ENCODE results near the gene HSPB6. TPM values are rescaled to one million over a fixed set of nuclear protein-coding genes. Genes with fewer than 3 reads are reported as not detected.

Gene HSPB6
- total RNA-seq, 2 donors from 2014 or later, result 0.33 to 0.90 TPM

GRCh38 chr19:35780717-35781116 lies 23.9 kb upstream of the HSPB6 start:
- Mint-ChIP-seq H3K4me1 (peaks cover 19% of the 10 kb centered on the region), H3K9me3 (no peaks in the 10 kb centered on the region), H3K27me3 (ENCODE audit: insufficient read depth) (peaks cover 29% of the 10 kb centered on the region), H3K4me3 (no peak overlapping the region), H3K36me3 (ENCODE audit: low read depth) (no peaks in the 10 kb centered on the region), H3K27ac (no peak overlapping the region)
- H3K4me3 ChIP-seq (ENCODE audit: low read length), result no peak overlapping the region
- H3K27ac ChIP-seq (ENCODE audit: low read depth, low read length), result no peak overlapping the region
- no peak for TF ChIP-seq CTCF (conservative IDR thresholded peaks at IDR 0.05)
- no peaks in the 10 kb centered on the region for H3K36me3 ChIP-seq (ENCODE audit: control insufficient read depth, insufficient read depth, low read length)
- H3K27me3 ChIP-seq (ENCODE audit: control insufficient read depth, insufficient read depth, low read length, poor library complexity, severe bottlenecking), result peaks cover 11% of the 10 kb centered on the region
- no peak for DNase-seq
- H3K9ac ChIP-seq (ENCODE audit: extremely low read depth, low read length, poor library complexity, severe bottlenecking), result no peak overlapping the region
- H3K9me3 ChIP-seq (ENCODE audit: control insufficient read depth, low read length), result no peaks in the 10 kb centered on the region
- 97 to 100% methylated on average over 4 to 20 of the region's 20 CpGs for WGBS, 2 experiments (ENCODE audit: insufficient coverage in 1 of 2, insufficient read length in 1 of 2)
- H3K4me1 ChIP-seq (ENCODE audit: control insufficient read depth, insufficient read depth, low read length), result peaks cover 3% of the 10 kb centered on the region

GRCh38 chr19:35780058-35780457 lies 23.2 kb upstream of the HSPB6 start:
- H3K36me3 Mint-ChIP-seq (ENCODE audit: low read depth), result no peaks in the 10 kb centered on the region
- H3K9me3 Mint-ChIP-seq, result no peaks in the 10 kb centered on the region
- Histone ChIP-seq H3K27me3 (ENCODE audit: control insufficient read depth, insufficient read depth, low read length, poor library complexity, severe bottlenecking) (peaks cover 11% of the 10 kb centered on the region), H3K9ac (ENCODE audit: extremely low read depth, low read length, poor library complexity, severe bottlenecking) (no peak overlapping the region), H3K9me3 (ENCODE audit: control insufficient read depth, low read length) (no peaks in the 10 kb centered on the region), H3K27ac (ENCODE audit: low read depth, low read length) (no peak overlapping the region), H3K4me1 (ENCODE audit: control insufficient read depth, insufficient read depth, low read length) (peaks cover 3% of the 10 kb centered on the region), H3K4me3 (ENCODE audit: low read length) (no peak overlapping the region), H3K36me3 (ENCODE audit: control insufficient read depth, insufficient read depth, low read length) (no peaks in the 10 kb centered on the region)
- H3K4me3 Mint-ChIP-seq, result no peak overlapping the region
- H3K27me3 Mint-ChIP-seq (ENCODE audit: insufficient read depth), result peaks cover 29% of the 10 kb centered on the region
- 94 to 96% methylated on average over 15 to 16 of the region's 16 CpGs for WGBS, 2 experiments (ENCODE audit: insufficient coverage in 1 of 2, insufficient read length in 1 of 2)
- peaks cover 16% of the 10 kb centered on the region for H3K4me1 Mint-ChIP-seq
- no peak for DNase-seq
- H3K27ac Mint-ChIP-seq, result no peak overlapping the region
- TF ChIP-seq CTCF (conservative IDR thresholded peaks at IDR 0.05), result no peak

DNA sequence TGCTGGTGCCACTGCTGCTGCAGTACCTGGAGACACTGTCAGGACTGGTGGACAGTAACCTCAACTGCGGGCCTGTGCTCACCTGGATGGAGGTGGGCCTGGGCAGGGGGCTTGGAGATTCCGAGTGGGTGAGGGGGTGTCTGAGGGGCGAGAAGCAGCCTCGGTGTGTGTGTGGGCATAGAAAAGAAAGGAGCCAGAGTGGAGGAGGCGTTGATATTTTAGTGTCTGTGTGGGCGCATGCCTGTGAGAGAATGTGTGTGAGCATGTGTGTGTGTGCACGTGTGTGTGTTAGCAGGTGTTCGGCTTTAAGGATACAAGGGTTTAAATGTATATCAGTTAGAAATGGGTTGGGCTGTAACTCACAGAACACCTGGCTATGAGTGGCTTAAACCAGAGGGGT lies 22.2 kb upstream of the HSPB6 start:
- H3K9me3 Mint-ChIP-seq, result no peaks in the 10 kb centered on the region
- no peaks in the 10 kb centered on the region for H3K36me3 Mint-ChIP-seq (ENCODE audit: low read depth)
- Histone ChIP-seq H3K9me3 (ENCODE audit: control insufficient read depth, low read length) (no peaks in the 10 kb centered on the region), H3K27me3 (ENCODE audit: control insufficient read depth, insufficient read depth, low read length, poor library complexity, severe bottlenecking) (peaks cover 11% of the 10 kb centered on the region), H3K4me3 (ENCODE audit: low read length) (no peak overlapping the region), H3K4me1 (ENCODE audit: control insufficient read depth, insufficient read depth, low read length) (peaks cover 3% of the 10 kb centered on the region), H3K36me3 (ENCODE audit: control insufficient read depth, insufficient read depth, low read length) (no peaks in the 10 kb centered on the region), H3K9ac (ENCODE audit: extremely low read depth, low read length, poor library complexity, severe bottlenecking) (no peak overlapping the region), H3K27ac (ENCODE audit: low read depth, low read length) (no peak overlapping the region)
- no peak for DNase-seq
- no peak overlapping the region for H3K4me3 Mint-ChIP-seq
- peaks cover 20% of the 10 kb centered on the region for H3K4me1 Mint-ChIP-seq
- H3K27ac Mint-ChIP-seq, result no peak overlapping the region
- TF ChIP-seq CTCF (conservative IDR thresholded peaks at IDR 0.05), result no peak
- peaks cover 32% of the 10 kb centered on the region for H3K27me3 Mint-ChIP-seq (ENCODE audit: insufficient read depth)
- WGBS, 2 experiments (ENCODE audit: insufficient coverage in 1 of 2, insufficient read length in 1 of 2), result 94% methylated on average over 5 to 8 of the region's 8 CpGs

Measured in endodermal cell (in vitro differentiated cells).